Epithelial cell of prostate (primary cell): ENCODE measurements around the gene SIGLEC1.

Experiments
- DNase-seq: peaks from one replicate; pipeline ENCODE4 v3.0.0-alpha.2; 2011; ENCODE audit warnings: low read depth, low spot score
- H3K27ac ChIP-seq: fragments of 450-650 bp; 2 replicates; pipeline ENCODE4 v1.5.1; 2017; ENCODE audit warnings: mild to moderate bottlenecking

Gene SIGLEC1

DNA sequence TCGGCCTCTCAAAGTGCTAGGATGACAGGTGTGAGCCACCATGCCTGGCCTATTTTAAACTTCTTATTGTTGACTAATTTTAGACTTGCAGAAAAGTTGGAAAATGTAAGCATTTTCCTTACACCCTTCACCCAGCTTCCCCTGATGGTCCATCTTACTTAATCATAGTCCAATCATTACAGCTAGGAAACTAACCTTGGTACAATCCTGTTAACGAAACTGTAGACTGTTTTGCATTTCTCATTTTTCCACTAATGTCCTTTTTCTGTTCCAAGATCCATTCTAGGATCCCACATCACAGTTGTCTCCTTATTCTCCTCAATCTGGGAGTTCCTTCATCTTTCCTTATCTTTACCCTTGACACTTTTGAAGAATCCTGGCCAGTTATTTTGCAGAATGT lies 48.5 kb downstream of the SIGLEC1 start:
- H3K27ac ChIP-seq, result no peak overlapping the region
- no peak for DNase-seq

DNA sequence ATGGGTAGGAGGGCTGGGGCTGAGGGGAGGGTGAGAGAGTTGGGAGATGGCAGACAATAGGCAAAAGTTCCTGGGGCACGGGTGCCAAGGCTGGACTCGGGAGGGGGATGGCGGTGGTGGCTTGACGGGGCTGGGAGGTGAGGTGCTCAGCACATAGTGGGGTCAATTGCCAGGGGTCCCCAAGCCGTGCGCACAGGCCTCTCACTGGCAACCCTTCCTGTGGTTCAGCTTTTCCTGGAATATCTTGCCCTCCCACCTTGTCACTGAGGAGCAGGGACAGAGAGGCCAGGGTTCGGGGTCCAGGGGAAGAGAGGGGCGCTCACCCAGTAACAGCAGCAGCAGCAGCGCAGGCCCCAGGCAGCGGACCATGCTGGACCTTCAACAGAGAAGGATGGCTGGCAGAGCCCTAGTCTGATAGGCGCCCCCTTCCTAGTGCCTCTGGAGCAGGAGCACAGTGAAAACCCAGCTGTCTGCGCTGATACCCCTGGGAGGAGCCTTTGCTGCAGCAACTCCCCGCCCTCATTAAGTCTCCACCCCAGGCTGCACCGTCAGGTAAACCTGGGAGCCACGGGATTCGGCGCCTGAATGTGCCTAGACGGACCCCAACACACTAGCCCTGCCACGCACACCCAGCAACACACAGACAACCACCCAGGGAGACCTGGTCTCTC lies 49.2 kb downstream of the SIGLEC1 start, which contains the start of gene GFRA4:
Gene GFRA4, minus strand, starts transcription at position 369 of the 671 bp plus-strand sequence. Its CDS starts 0 bp downstream, at position 369.
- DNase-seq, result no peak
- H3K27ac ChIP-seq, result no peak within 1 kb of the TSS
